Measurements from ENCODE around the gene CNTNAP2. TPM values are rescaled to one million over a fixed set of nuclear protein-coding genes. Genes with fewer than 3 reads are reported as not detected.
"Not testable (repeated sequence)": the region's sequence is repeated elsewhere in the genome, so short reads cannot be mapped to it uniquely, and the experiment has no call there.

The CNTNAP2 gene
- total and polyA plus RNA-seq, 4 experiments from 2014 or later, result 0.19 to 0.50 (median 0.20) TPM; not detected in 1

GRCh38 chr7:147598687-147599086 is 1482.1 kb downstream of the CNTNAP2 start:
- intact Hi-C loops (cut with micrococcal nuclease); CTCF ChIA-PET (ENCODE audit: partially characterized antibody); H3K27ac Mint-ChIP-seq; H3K27me3 ChIP-seq (ENCODE audit: insufficient read depth, low read length); H3K36me3 Mint-ChIP-seq; H3K4me1 ChIP-seq (ENCODE audit: insufficient read depth, low read length); H3K36me3 ChIP-seq (ENCODE audit: insufficient read depth, low read length); POLR2A ChIA-PET (ENCODE audit: partially characterized antibody); H3K4me1 Mint-ChIP-seq; H3K4me3 ChIP-seq (ENCODE audit: low read length in 2 of 2); DNase-seq; H3K27me3 Mint-ChIP-seq; H3K4me3 Mint-ChIP-seq; H3K9me3 ChIP-seq (ENCODE audit: control insufficient read depth in 1 of 2, low read length in 2 of 2); H3K27ac ChIP-seq (ENCODE audit: low read depth, low read length): not testable (repeated sequence)
- H3K9me3 Mint-ChIP-seq, result peaks cover 4 to 25% (median 13%) of the 10 kb centered on the region in 8 donors

- Histone ChIP-seq H3K27me3 (ENCODE audit: insufficient read depth, low read length) (no peaks in the 10 kb centered on the region), H3K4me3 (ENCODE audit: low read length in 2 of 2) (no peak overlapping the region), H3K9me3 (ENCODE audit: control insufficient read depth in 1 of 2, low read length in 2 of 2) (no peaks in the 10 kb centered on the region), H3K36me3 (ENCODE audit: insufficient read depth, low read length) (no peaks in the 10 kb centered on the region), H3K4me1 (ENCODE audit: insufficient read depth, low read length) (no peaks in the 10 kb centered on the region), H3K27ac (ENCODE audit: low read depth, low read length) (no peak overlapping the region)
- POLR2A ChIA-PET (ENCODE audit: partially characterized antibody), result no interaction called here
- no peaks in the 10 kb centered on the region for H3K4me1 Mint-ChIP-seq
- DNase-seq, result no peak
- intact Hi-C loops (cut with micrococcal nuclease), result no loop called here
- CTCF ChIA-PET (ENCODE audit: partially characterized antibody), result no interaction called here
- H3K9me3 Mint-ChIP-seq, result peaks cover 2 to 13% (median 6%) of the 10 kb centered on the region in 8 donors
- no peak overlapping the region for H3K27ac Mint-ChIP-seq
- H3K4me3 Mint-ChIP-seq, result no peak overlapping the region
- H3K36me3 Mint-ChIP-seq, result no peaks in the 10 kb centered on the region
- no peaks in the 10 kb centered on the region for H3K27me3 Mint-ChIP-seq
Observed at GRCh38 chr7:147605323-147605722, 1488.7 kb downstream of the CNTNAP2 start.

GRCh38 chr7:147607157-147607800 is 1490.7 kb downstream of the CNTNAP2 start:
- Mint-ChIP-seq H3K27me3 (no peaks in the 10 kb centered on the region), H3K4me3 (no peak overlapping the region), H3K9me3 (peaks cover 0 to 10% (median 4%) of the 10 kb centered on the region in 8 donors), H3K36me3 (no peaks in the 10 kb centered on the region), H3K4me1 (no peaks in the 10 kb centered on the region), H3K27ac (no peak overlapping the region)
- no peak for DNase-seq
- Histone ChIP-seq H3K9me3 (ENCODE audit: control insufficient read depth in 1 of 2, low read length in 2 of 2) (no peaks in the 10 kb centered on the region), H3K4me3 (ENCODE audit: low read length in 2 of 2) (no peak overlapping the region), H3K36me3 (ENCODE audit: insufficient read depth, low read length) (no peaks in the 10 kb centered on the region), H3K27me3 (ENCODE audit: insufficient read depth, low read length) (no peaks in the 10 kb centered on the region), H3K4me1 (ENCODE audit: insufficient read depth, low read length) (no peaks in the 10 kb centered on the region), H3K27ac (ENCODE audit: low read depth, low read length) (no peak overlapping the region)
- ChIA-PET POLR2A (ENCODE audit: partially characterized antibody) (no interaction called here), CTCF (ENCODE audit: partially characterized antibody) (no interaction called here)
- intact Hi-C loops (cut with micrococcal nuclease), result no loop called here

GRCh38 chr7:147611431-147611830 is 1494.8 kb downstream of the CNTNAP2 start:
- Mint-ChIP-seq H3K27me3 (no peaks in the 10 kb centered on the region), H3K4me3 (no peak overlapping the region), H3K9me3 (peaks cover 0 to 8% (median 2%) of the 10 kb centered on the region in 8 donors), H3K27ac (no peak overlapping the region), H3K36me3 (no peaks in the 10 kb centered on the region), H3K4me1 (no peaks in the 10 kb centered on the region)
- intact Hi-C loops (cut with micrococcal nuclease), result no loop called here
- DNase-seq, result no peak
- no peak overlapping the region for H3K4me3 ChIP-seq (ENCODE audit: low read length in 2 of 2)
- H3K27me3 ChIP-seq (ENCODE audit: insufficient read depth, low read length), result no peaks in the 10 kb centered on the region
- H3K36me3 ChIP-seq (ENCODE audit: insufficient read depth, low read length), result no peaks in the 10 kb centered on the region
- H3K4me1 ChIP-seq (ENCODE audit: insufficient read depth, low read length), result no peaks in the 10 kb centered on the region
- CTCF ChIA-PET (ENCODE audit: partially characterized antibody), result no interaction called here
- H3K9me3 ChIP-seq (ENCODE audit: control insufficient read depth in 1 of 2, low read length in 2 of 2), result no peaks in the 10 kb centered on the region
- H3K27ac ChIP-seq (ENCODE audit: low read depth, low read length), result no peak overlapping the region
- POLR2A ChIA-PET (ENCODE audit: partially characterized antibody), result no interaction called here

GRCh38 chr7:147635288-147635687 is 1518.7 kb downstream of the CNTNAP2 start:
- H3K27me3 ChIP-seq (ENCODE audit: insufficient read depth, low read length), result no peaks in the 10 kb centered on the region
- no peaks in the 10 kb centered on the region for H3K4me1 ChIP-seq (ENCODE audit: insufficient read depth, low read length)
- H3K4me3 ChIP-seq (ENCODE audit: low read length in 2 of 2), result no peak overlapping the region
- no peaks in the 10 kb centered on the region for H3K36me3 ChIP-seq (ENCODE audit: insufficient read depth, low read length)
- H3K27ac ChIP-seq (ENCODE audit: low read depth, low read length), result no peak overlapping the region
- ChIA-PET CTCF (ENCODE audit: partially characterized antibody) (no interaction called here), POLR2A (ENCODE audit: partially characterized antibody) (no interaction called here)
- Mint-ChIP-seq H3K36me3 (no peaks in the 10 kb centered on the region), H3K4me3 (no peak overlapping the region), H3K27ac (no peak overlapping the region), H3K4me1 (no peaks in the 10 kb centered on the region), H3K9me3 (peaks cover 4 to 22% (median 10%) of the 10 kb centered on the region in 8 donors), H3K27me3 (no peaks in the 10 kb centered on the region)
- H3K9me3 ChIP-seq (ENCODE audit: control insufficient read depth in 1 of 2, low read length in 2 of 2), result no peaks in the 10 kb centered on the region
- DNase-seq, result no peak
- intact Hi-C loops (cut with micrococcal nuclease), result no loop called here

GRCh38 chr7:147636553-147636952 is 1520.0 kb downstream of the CNTNAP2 start:
- Histone ChIP-seq H3K4me1 (ENCODE audit: insufficient read depth, low read length) (no peaks in the 10 kb centered on the region), H3K9me3 (ENCODE audit: control insufficient read depth in 1 of 2, low read length in 2 of 2) (no peaks in the 10 kb centered on the region), H3K36me3 (ENCODE audit: insufficient read depth, low read length) (no peaks in the 10 kb centered on the region), H3K27ac (ENCODE audit: low read depth, low read length) (no peak overlapping the region), H3K4me3 (ENCODE audit: low read length in 2 of 2) (no peak overlapping the region), H3K27me3 (ENCODE audit: insufficient read depth, low read length) (no peaks in the 10 kb centered on the region)
- intact Hi-C loops (cut with micrococcal nuclease), result no loop called here
- Mint-ChIP-seq H3K27me3 (no peaks in the 10 kb centered on the region), H3K27ac (no peak overlapping the region), H3K36me3 (no peaks in the 10 kb centered on the region), H3K4me1 (no peaks in the 10 kb centered on the region), H3K9me3 (peaks cover 4 to 22% (median 10%) of the 10 kb centered on the region in 8 donors), H3K4me3 (no peak overlapping the region)
- POLR2A ChIA-PET (ENCODE audit: partially characterized antibody), result no interaction called here
- DNase-seq, result no peak
- CTCF ChIA-PET (ENCODE audit: partially characterized antibody), result no interaction called here

- intact Hi-C loops (cut with micrococcal nuclease), result no loop called here
- no peak overlapping the region for H3K4me3 ChIP-seq (ENCODE audit: low read length in 2 of 2)
- no peaks in the 10 kb centered on the region for H3K36me3 ChIP-seq (ENCODE audit: insufficient read depth, low read length)
- Mint-ChIP-seq H3K36me3 (no peaks in the 10 kb centered on the region), H3K4me1 (no peaks in the 10 kb centered on the region), H3K9me3 (peaks cover 2 to 18% (median 7%) of the 10 kb centered on the region in 8 donors), H3K4me3 (no peak overlapping the region), H3K27me3 (no peaks in the 10 kb centered on the region), H3K27ac (no peak overlapping the region)
- no peak overlapping the region for H3K27ac ChIP-seq (ENCODE audit: low read depth, low read length)
- DNase-seq, result no peak
- POLR2A ChIA-PET (ENCODE audit: partially characterized antibody), result no interaction called here
- no peaks in the 10 kb centered on the region for H3K4me1 ChIP-seq (ENCODE audit: insufficient read depth, low read length)
- CTCF ChIA-PET (ENCODE audit: partially characterized antibody), result no interaction called here
- H3K27me3 ChIP-seq (ENCODE audit: insufficient read depth, low read length), result no peaks in the 10 kb centered on the region
- no peaks in the 10 kb centered on the region for H3K9me3 ChIP-seq (ENCODE audit: control insufficient read depth in 1 of 2, low read length in 2 of 2)
Observed at GRCh38 chr7:147638566-147638965, 1522.0 kb downstream of the CNTNAP2 start.

- no peaks in the 10 kb centered on the region for H3K36me3 ChIP-seq (ENCODE audit: insufficient read depth, low read length)
- no peaks in the 10 kb centered on the region for H3K27me3 Mint-ChIP-seq
- H3K9me3 Mint-ChIP-seq, result peaks cover 2 to 16% (median 7%) of the 10 kb centered on the region in 8 donors
- H3K27me3 ChIP-seq (ENCODE audit: insufficient read depth, low read length), result no peaks in the 10 kb centered on the region
- intact Hi-C loops (cut with micrococcal nuclease), result no loop called here
- no peaks in the 10 kb centered on the region for H3K4me1 ChIP-seq (ENCODE audit: insufficient read depth, low read length)
- ChIA-PET CTCF (ENCODE audit: partially characterized antibody) (no interaction called here), POLR2A (ENCODE audit: partially characterized antibody) (no interaction called here)
- no peaks in the 10 kb centered on the region for H3K4me1 Mint-ChIP-seq
- H3K9me3 ChIP-seq (ENCODE audit: control insufficient read depth in 1 of 2, low read length in 2 of 2), result no peaks in the 10 kb centered on the region
- no peak overlapping the region for H3K4me3 ChIP-seq (ENCODE audit: low read length in 2 of 2)
- no peak overlapping the region for H3K4me3 Mint-ChIP-seq
- DNase-seq, result no peak
- H3K27ac Mint-ChIP-seq, result no peak overlapping the region
- no peaks in the 10 kb centered on the region for H3K36me3 Mint-ChIP-seq
- no peak overlapping the region for H3K27ac ChIP-seq (ENCODE audit: low read depth, low read length)
Observed at GRCh38 chr7:147639037-147639436, 1522.4 kb downstream of the CNTNAP2 start.
